Left lung (tissue), 8 donors: ENCODE measurements around the gene ULBP3. TPM values are rescaled to one million over a fixed set of nuclear protein-coding genes. Genes with fewer than 3 reads are reported as not detected.

Experiments used
- polyA plus RNA-seq, 6 donors: library from polyadenylated mRNA; unstranded; fragments of 120-200 nt; gene quantifications; one replicate each; pipeline ENCODE4 v1.2.1, GENCODE V29; 2013; ENCODE audit not compliant: insufficient read length in 6 of 6
- total RNA-seq, 2 donors: library from RNA; stranded (reverse); fragmentation: NEBNext Ultra II Directional; extraction: Animal tissue kit (Norgen Biotek cat#: 25700); gene quantifications; one replicate each; pipeline ENCODE4 v1.2.1, GENCODE V29; 2021
- donor health status: DM: no; HTN: yes; CAD: no.
- donor health status: DM: no; HTN: no; CAD: no.

ULBP3 gene
- total and polyA plus RNA-seq, 8 donors, result 8.6 to 13.0 (median 10.3) TPM

Other genes with a start within 250 kb of the ULBP3 start
- 10 to 100 TPM; 40.9 to 42.6 TPM for gene LRP11, start 204.8 kb downstream of the ULBP3 start, total RNA-seq
- gene LRP11, start 204.8 kb downstream of the ULBP3 start, polyA plus RNA-seq, result 10 to 100 TPM; 30.1 to 40.3 (median 36.4) TPM
- gene RAET1E, start 171.0 kb downstream of the ULBP3 start, total RNA-seq, result under 1 TPM; 0.35 to 0.50 TPM
- gene RAET1E, start 171.0 kb downstream of the ULBP3 start, polyA plus RNA-seq, result under 1 TPM; 0.20 to 0.69 (median 0.51) TPM
- under 1 TPM; 0.76 to 0.93 TPM for gene RAET1G, start 146.0 kb downstream of the ULBP3 start, total RNA-seq
- 1 to 10 TPM; 1.3 to 2.8 (median 1.7) TPM for gene RAET1G, start 146.0 kb downstream of the ULBP3 start, polyA plus RNA-seq
- 1 to 10 TPM; 2.2 to 3.3 TPM for gene ULBP2, start 127.1 kb downstream of the ULBP3 start, total RNA-seq
- gene ULBP2, start 127.1 kb downstream of the ULBP3 start, polyA plus RNA-seq, result 1 to 10 TPM; 2.2 to 3.6 (median 2.5) TPM
- 1 to 10 TPM; 1.1 to 2.1 TPM for gene ULBP1, start 105.2 kb downstream of the ULBP3 start, total RNA-seq
- gene ULBP1, start 105.2 kb downstream of the ULBP3 start, polyA plus RNA-seq, result 1 to 10 TPM; 2.7 to 6.0 (median 4.2) TPM
- gene RAET1L, start 43.6 kb downstream of the ULBP3 start, total RNA-seq, result under 1 TPM in 1 of 2 donors, not detected in 1; 0.58 TPM
- gene RAET1L, start 43.6 kb downstream of the ULBP3 start, polyA plus RNA-seq, result under 1 TPM in 2 of 6 donors, not detected in 4; 0.15 to 0.17 TPM
- 10 to 100 TPM; 13.6 to 33.6 TPM for gene PPP1R14C, start 73.9 kb upstream of the ULBP3 start, total RNA-seq
- 10 to 100 TPM; 11.7 to 29.5 (median 18.6) TPM for gene PPP1R14C, start 73.9 kb upstream of the ULBP3 start, polyA plus RNA-seq